Motor neuron (in vitro differentiated cells): ENCODE results near the gene HLA-DOA. TPM values are rescaled to one million over a fixed set of nuclear protein-coding genes. Genes with fewer than 3 reads are reported as not detected.

Source experiments
- ATAC-seq, 8 experiments: fragments of 200-7000 bp; cut with Tn5 transposase; replicated peaks in 6 of 8; 2 replicates each; pipeline ENCODE4 v1.8.0; 2021; ENCODE audit warnings: mild to moderate bottlenecking in 8 of 8, moderate library complexity in 8 of 8
- H3K27ac ChIP-seq, 2 donors: fragments of 250-450 bp; sonication (Bioruptor Pico); 2 replicates each; pipeline ENCODE4 v1.9.0; 2021; ENCODE audit warnings: antibody characterized with exemption in 2 of 2, mild to moderate bottlenecking in 2 of 2, moderate library complexity in 1 of 2
- H3K4me1 ChIP-seq, 2 donors: fragments of 250-450 bp; sonication (Bioruptor Pico); replicated peaks in 1 of 2; 2 replicates each; pipeline ENCODE4 v1.6.1; 2021; ENCODE audit warnings: antibody characterized with exemption in 2 of 2, mild to moderate bottlenecking in 2 of 2, moderate library complexity in 1 of 2
- H3K4me3 ChIP-seq, 5 donors: fragments of 250-450 bp; sonication (Bioruptor Pico); 2 replicates each; pipeline ENCODE4 v1.9.0; 2021; ENCODE audit warnings: antibody characterized with exemption in 5 of 5, mild to moderate bottlenecking in 5 of 5, moderate library complexity in 4 of 5
- WGBS, 10 experiments: fragments of 450-650 bp; shearing (Covaris generic); methylation state at CpG; one replicate each; pipeline ENCODE4 v1.0.0; 2022; 5-methylcytosine and 5-hydroxymethylcytosine counted together
- in situ Hi-C, 9 experiments: fragments of 400-800 bp; cut with MboI; loops; one replicate each; pipeline ENCODE4 v1.15.0; 2021; ENCODE audit warnings: low sequenced_read_pairs in 9 of 9, low pct_unique_long_range_greater_than_20kb in 2 of 9; ENCODE audit not compliant: unreplicated experiment in 9 of 9
- total RNA-seq, 8 experiments: library from RNA; unstranded; fragments of 300-600 nt; gene quantifications; 2 replicates each; pipeline versions ENCODE4 v1.2.3 to v1.2.4, GENCODE V29; 2022

Gene HLA-DOA
- 1 to 10 TPM in 1 of 8 experiments, under 1 TPM in 7; 0.21 to 1.3 (median 0.54) TPM for total RNA-seq

- ATAC-seq = peak in 4 of 8 experiments; percentile 18 to 98 (median 78)
- Histone ChIP-seq H3K4me3 (no peak within 1 kb of the TSS), H3K27ac (no peak within 1 kb of the TSS)
These were observed at the start of gene HLA-DOA for GRCh38 chr6:33008944-33009861. TSS of gene HLA-DOA (minus strand) at chr6:33009591.

GRCh38 chr6:33057222-33058150 is 48.1 kb upstream of the HLA-DOA start:
- no peak overlapping the region for H3K27ac ChIP-seq
- no peak overlapping the region for H3K4me3 ChIP-seq
- WGBS, 10 experiments = 0 to 80% (median 55%) methylated on average over 1 to 6 of the region's 6 CpGs
- no peaks in the 10 kb centered on the region for H3K4me1 ChIP-seq
- in situ Hi-C loops = no loop called here
- no peak for ATAC-seq

More at GRCh38 chr6:33008944-33009861, at the start of gene HLA-DOA:
- 11 to 100% (median 46%) methylated on average over 3 to 18 of the region's 24 CpGs for WGBS, 10 experiments
- H3K4me1 ChIP-seq = no peaks in the 10 kb centered on the region
- in situ Hi-C loops = loop anchor here in 5 of 9 experiments (25.0 kb wide), 2 partner anchors 128 to 228 kb away; no protein-coding TSS in a partner anchor

GRCh38 chr6:33053230-33053629 is 43.8 kb upstream of the HLA-DOA start:
- ATAC-seq = no peak
- Histone ChIP-seq H3K27ac (no peak overlapping the region), H3K4me1 (no peaks in the 10 kb centered on the region), H3K4me3 (no peak overlapping the region)
- in situ Hi-C loops = no loop called here
- 0 to 80% (median 50%) methylated on average over 2 to 4 of the region's 4 CpGs; no CpG with 5 or more reads in 3 of the 10 experiments for WGBS, 10 experiments

- Histone ChIP-seq H3K4me1 (no peaks in the 10 kb centered on the region), H3K4me3 (no peak overlapping the region), H3K27ac (no peak overlapping the region)
- no peak for ATAC-seq
- in situ Hi-C loops = no loop called here
These were observed 43.2 kb upstream of the HLA-DOA start for GRCh38 chr6:33052627-33053026.

- Histone ChIP-seq H3K4me3 (no peak overlapping the region), H3K4me1 (no peaks in the 10 kb centered on the region), H3K27ac (no peak overlapping the region)
- WGBS, 10 experiments = 6 to 100% (median 87%) methylated on average over 1 to 5 of the region's 6 CpGs; no CpG with 5 or more reads in 2 of the 10 experiments
- no peak for ATAC-seq
- in situ Hi-C loops = no loop called here
These were observed 40.8 kb upstream of the HLA-DOA start for GRCh38 chr6:33050014-33050810.

- ATAC-seq = no peak
- Histone ChIP-seq H3K4me3 (no peak overlapping the region), H3K4me1 (no peaks in the 10 kb centered on the region), H3K27ac (no peak overlapping the region)
- in situ Hi-C loops = no loop called here
- WGBS, 10 experiments = 14 to 100% (median 68%) methylated on average over 1 to 6 of the region's 9 CpGs; no CpG with 5 or more reads in 1 of the 10 experiments
These were observed 40.1 kb upstream of the HLA-DOA start for GRCh38 chr6:33049323-33050013.

- in situ Hi-C loops = no loop called here
- ATAC-seq = no peak
- Histone ChIP-seq H3K4me3 (no peak overlapping the region), H3K4me1 (no peaks in the 10 kb centered on the region), H3K27ac (no peak overlapping the region)
- 63 to 93% (median 81%) methylated on average over 1 to 2 of the region's 2 CpGs; no CpG with 5 or more reads in 4 of the 10 experiments for WGBS, 10 experiments
These were observed 30.8 kb upstream of the HLA-DOA start for GRCh38 chr6:33040157-33040556.

GRCh38 chr6:33036535-33036934 is 27.1 kb upstream of the HLA-DOA start:
- Histone ChIP-seq H3K4me1 (no peaks in the 10 kb centered on the region), H3K4me3 (no peak overlapping the region), H3K27ac (no peak overlapping the region)
- WGBS, 10 experiments = 0 to 80% (median 17%) methylated on average over 1 of the region's 1 CpG; no CpG with 5 or more reads in 3 of the 10 experiments
- no peak for ATAC-seq
- in situ Hi-C loops = no loop called here

- no peak for ATAC-seq
- Histone ChIP-seq H3K4me1 (no peaks in the 10 kb centered on the region), H3K4me3 (no peak overlapping the region), H3K27ac (no peak overlapping the region)
- WGBS, 10 experiments = 40 to 100% (median 86%) methylated on average over 1 of the region's 1 CpG
- in situ Hi-C loops = no loop called here
These were observed 25.2 kb upstream of the HLA-DOA start for GRCh38 chr6:33034554-33034953.

- no peak for ATAC-seq
- in situ Hi-C loops = no loop called here
- 0 to 75% (median 35%) methylated on average over 1 to 3 of the region's 3 CpGs; no CpG with 5 or more reads in 2 of the 10 experiments for WGBS, 10 experiments
- Histone ChIP-seq H3K27ac (no peak overlapping the region), H3K4me1 (no peaks in the 10 kb centered on the region), H3K4me3 (no peak overlapping the region)
These were observed 20.9 kb upstream of the HLA-DOA start for GRCh38 chr6:33030245-33030644.

GRCh38 chr6:33029328-33030184 is 20.2 kb upstream of the HLA-DOA start:
- no peak overlapping the region for H3K27ac ChIP-seq
- WGBS, 10 experiments = 0 to 90% (median 36%) methylated on average over 1 to 5 of the region's 6 CpGs; no CpG with 5 or more reads in 2 of the 10 experiments
- peak in 3 of 8 experiments; percentile 71 to 83 (median 81) for ATAC-seq
- in situ Hi-C loops = no loop called here
- H3K4me1 ChIP-seq = no peaks in the 10 kb centered on the region
- no peak overlapping the region for H3K4me3 ChIP-seq
